GM12878 (cell line): ENCODE results near the gene PLCB2.

ENCODE experiments used
- BMI1 ChIP-seq: fragments of 450-650 bp; IDR thresholded peaks from 2 replicates; pipeline ENCODE4 v1.6.1; 2016; ENCODE audit warnings: mild to moderate bottlenecking, moderate library complexity, borderline replicate concordance
- CHD4 ChIP-seq: fragments of 200-600 bp; sonication (generic); IDR thresholded peaks from 2 replicates; pipeline ENCODE4 v1.6.1; 2016; ENCODE audit warnings: mild to moderate bottlenecking
- EP300 ChIP-seq, 2 experiments: fragments of 150-350 bp in 1 of 2; IDR thresholded peaks; 2 replicates each; pipeline ENCODE4 v1.6.1; 2011 to 2012; ENCODE audit warnings: low read depth in 2 of 2, low read length in 2 of 2, borderline replicate concordance in 1 of 2, improper control_type of control experiment in 1 of 2, inconsistent platforms in 1 of 2; ENCODE audit not compliant: control insufficient read depth in 1 of 2
- POLR2A ChIP-seq: IDR thresholded peaks from 2 replicates; pipeline ENCODE4 v1.6.1; 2011; ENCODE audit warnings: low read depth, mild to moderate bottlenecking, low read length
- RCOR1 ChIP-seq: conservative IDR thresholded peaks from 2 replicates; pipeline ENCODE4 v1.6.1; 2012; ENCODE audit warnings: low read depth, low read length, improper control_type of control experiment
- RFX5 ChIP-seq: IDR thresholded peaks from 2 replicates; pipeline ENCODE4 v1.6.1; 2011; ENCODE audit warnings: low read depth, low read length, improper control_type of control experiment
- STAT3 ChIP-seq: IDR thresholded peaks from 2 replicates; pipeline ENCODE4 v1.6.1; 2011; ENCODE audit warnings: low read depth, low read length, improper control_type of control experiment
- TF ChIP-seq, protein P1 (sequence below): fragments of 150-350 bp; IDR thresholded peaks from 2 replicates; pipeline ENCODE4 v1.6.1; 2014; ENCODE audit warnings: mild to moderate bottlenecking, low read depth, low read length
- TF ChIP-seq, protein P2 (sequence below), 3 experiments: IDR thresholded peaks in 2 of 3; conservative IDR thresholded peaks in 1 of 3; 2 replicates each; pipeline ENCODE4 v1.5.1; 2011; ENCODE audit warnings: low read depth in 3 of 3, low read length in 3 of 3, mild to moderate bottlenecking in 3 of 3, control low read depth in 2 of 3, moderate library complexity in 2 of 3, inconsistent platforms in 1 of 3, mixed read lengths in 1 of 3; ENCODE audit not compliant: control insufficient read depth in 2 of 3, insufficient read depth in 1 of 3; ENCODE audit errors: extremely low read depth in 1 of 3
- TF ChIP-seq, protein P3 (sequence below): IDR thresholded peaks from 2 replicates; pipeline ENCODE4 v1.6.1; 2012; ENCODE audit warnings: mild to moderate bottlenecking, low read depth, low read length

DNA sequence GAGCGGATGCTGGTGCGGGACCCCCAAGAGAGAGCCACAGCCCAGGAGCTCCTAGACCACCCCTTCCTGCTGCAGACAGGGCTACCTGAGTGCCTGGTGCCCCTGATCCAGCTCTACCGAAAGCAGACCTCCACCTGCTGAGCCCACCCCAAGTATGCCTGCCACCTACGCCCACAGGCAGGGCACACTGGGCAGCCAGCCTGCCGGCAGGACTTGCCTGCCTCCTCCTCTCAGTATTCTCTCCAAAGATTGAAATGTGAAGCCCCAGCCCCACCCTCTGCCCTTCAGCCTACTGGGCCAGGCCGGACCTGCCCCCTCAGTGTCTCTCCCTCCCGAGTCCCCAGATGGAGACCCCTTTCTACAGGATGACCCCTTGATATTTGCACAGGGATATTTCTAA, 31.8 kb downstream of the PLCB2 start:
- no peak for TF ChIP-seq STAT3
- TF ChIP-seq, protein P1, sequence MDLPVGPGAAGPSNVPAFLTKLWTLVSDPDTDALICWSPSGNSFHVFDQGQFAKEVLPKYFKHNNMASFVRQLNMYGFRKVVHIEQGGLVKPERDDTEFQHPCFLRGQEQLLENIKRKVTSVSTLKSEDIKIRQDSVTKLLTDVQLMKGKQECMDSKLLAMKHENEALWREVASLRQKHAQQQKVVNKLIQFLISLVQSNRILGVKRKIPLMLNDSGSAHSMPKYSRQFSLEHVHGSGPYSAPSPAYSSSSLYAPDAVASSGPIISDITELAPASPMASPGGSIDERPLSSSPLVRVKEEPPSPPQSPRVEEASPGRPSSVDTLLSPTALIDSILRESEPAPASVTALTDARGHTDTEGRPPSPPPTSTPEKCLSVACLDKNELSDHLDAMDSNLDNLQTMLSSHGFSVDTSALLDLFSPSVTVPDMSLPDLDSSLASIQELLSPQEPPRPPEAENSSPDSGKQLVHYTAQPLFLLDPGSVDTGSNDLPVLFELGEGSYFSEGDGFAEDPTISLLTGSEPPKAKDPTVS, result no peak
- TF ChIP-seq EP300 (IDR thresholded peaks at IDR 0.05; ENCODE audit: borderline replicate concordance in 1 of 2, control insufficient read depth in 1 of 2, low read depth in 2 of 2, low read length in 2 of 2), result no peak
- TF ChIP-seq, protein P2, sequence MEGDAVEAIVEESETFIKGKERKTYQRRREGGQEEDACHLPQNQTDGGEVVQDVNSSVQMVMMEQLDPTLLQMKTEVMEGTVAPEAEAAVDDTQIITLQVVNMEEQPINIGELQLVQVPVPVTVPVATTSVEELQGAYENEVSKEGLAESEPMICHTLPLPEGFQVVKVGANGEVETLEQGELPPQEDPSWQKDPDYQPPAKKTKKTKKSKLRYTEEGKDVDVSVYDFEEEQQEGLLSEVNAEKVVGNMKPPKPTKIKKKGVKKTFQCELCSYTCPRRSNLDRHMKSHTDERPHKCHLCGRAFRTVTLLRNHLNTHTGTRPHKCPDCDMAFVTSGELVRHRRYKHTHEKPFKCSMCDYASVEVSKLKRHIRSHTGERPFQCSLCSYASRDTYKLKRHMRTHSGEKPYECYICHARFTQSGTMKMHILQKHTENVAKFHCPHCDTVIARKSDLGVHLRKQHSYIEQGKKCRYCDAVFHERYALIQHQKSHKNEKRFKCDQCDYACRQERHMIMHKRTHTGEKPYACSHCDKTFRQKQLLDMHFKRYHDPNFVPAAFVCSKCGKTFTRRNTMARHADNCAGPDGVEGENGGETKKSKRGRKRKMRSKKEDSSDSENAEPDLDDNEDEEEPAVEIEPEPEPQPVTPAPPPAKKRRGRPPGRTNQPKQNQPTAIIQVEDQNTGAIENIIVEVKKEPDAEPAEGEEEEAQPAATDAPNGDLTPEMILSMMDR (IDR thresholded peaks at IDR 0.05 in 2 of 3, conservative IDR thresholded peaks at IDR 0.05 in 1 of 3; ENCODE audit: control insufficient read depth in 2 of 3, extremely low read depth in 1 of 3, insufficient read depth in 1 of 3, low read depth in 3 of 3, low read length in 3 of 3), result no peak
- no peak for TF ChIP-seq BMI1
- TF ChIP-seq, protein P3, sequence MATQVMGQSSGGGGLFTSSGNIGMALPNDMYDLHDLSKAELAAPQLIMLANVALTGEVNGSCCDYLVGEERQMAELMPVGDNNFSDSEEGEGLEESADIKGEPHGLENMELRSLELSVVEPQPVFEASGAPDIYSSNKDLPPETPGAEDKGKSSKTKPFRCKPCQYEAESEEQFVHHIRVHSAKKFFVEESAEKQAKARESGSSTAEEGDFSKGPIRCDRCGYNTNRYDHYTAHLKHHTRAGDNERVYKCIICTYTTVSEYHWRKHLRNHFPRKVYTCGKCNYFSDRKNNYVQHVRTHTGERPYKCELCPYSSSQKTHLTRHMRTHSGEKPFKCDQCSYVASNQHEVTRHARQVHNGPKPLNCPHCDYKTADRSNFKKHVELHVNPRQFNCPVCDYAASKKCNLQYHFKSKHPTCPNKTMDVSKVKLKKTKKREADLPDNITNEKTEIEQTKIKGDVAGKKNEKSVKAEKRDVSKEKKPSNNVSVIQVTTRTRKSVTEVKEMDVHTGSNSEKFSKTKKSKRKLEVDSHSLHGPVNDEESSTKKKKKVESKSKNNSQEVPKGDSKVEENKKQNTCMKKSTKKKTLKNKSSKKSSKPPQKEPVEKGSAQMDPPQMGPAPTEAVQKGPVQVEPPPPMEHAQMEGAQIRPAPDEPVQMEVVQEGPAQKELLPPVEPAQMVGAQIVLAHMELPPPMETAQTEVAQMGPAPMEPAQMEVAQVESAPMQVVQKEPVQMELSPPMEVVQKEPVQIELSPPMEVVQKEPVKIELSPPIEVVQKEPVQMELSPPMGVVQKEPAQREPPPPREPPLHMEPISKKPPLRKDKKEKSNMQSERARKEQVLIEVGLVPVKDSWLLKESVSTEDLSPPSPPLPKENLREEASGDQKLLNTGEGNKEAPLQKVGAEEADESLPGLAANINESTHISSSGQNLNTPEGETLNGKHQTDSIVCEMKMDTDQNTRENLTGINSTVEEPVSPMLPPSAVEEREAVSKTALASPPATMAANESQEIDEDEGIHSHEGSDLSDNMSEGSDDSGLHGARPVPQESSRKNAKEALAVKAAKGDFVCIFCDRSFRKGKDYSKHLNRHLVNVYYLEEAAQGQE, result no peak
- no peak for TF ChIP-seq RFX5
- TF ChIP-seq POLR2A, result no peak
- no peak for TF ChIP-seq CHD4
- TF ChIP-seq RCOR1, result no peak
